BJ (cell line): Measurements from ENCODE around the gene ATXN1. TPM values are rescaled to one million over a fixed set of nuclear protein-coding genes. Genes with fewer than 3 reads are reported as not detected.

Experiments
- CTCF ChIA-PET: fragments of 350-600 bp; formaldehyde crosslinking; extraction: SDS; loops from one replicate; lab custom pipeline; 2021; ENCODE audit warnings: antibody characterized with exemption, inconsistent platforms; lab: Yijun Ruan, JAX
- POLR2A ChIA-PET: fragments of 300-600 bp; sonication (Branson Sonifier 250); formaldehyde crosslinking; extraction: SDS; loops from one replicate; lab custom pipeline; 2021; ENCODE audit warnings: antibody characterized with exemption; lab: Charles Lee
- DNase-seq: peaks from one replicate; pipeline ENCODE4 v3.0.0-alpha.2; 2011; ENCODE audit warnings: low read depth
- H3K27me3 ChIP-seq: 2 replicates; pipeline ENCODE4 v1.6.0; 2011; ENCODE audit warnings: low read length; ENCODE audit not compliant: control insufficient read depth, insufficient read depth
- H3K36me3 ChIP-seq: 2 replicates; pipeline ENCODE4 v1.5.1; 2011; ENCODE audit warnings: low read length; ENCODE audit not compliant: control insufficient read depth, insufficient read depth
- H3K4me3 ChIP-seq: 2 replicates; pipeline ENCODE4 v1.5.1; 2011; ENCODE audit warnings: low read depth, mild to moderate bottlenecking, control low read depth, low read length
- CTCF ChIP-seq: IDR thresholded peaks from 2 replicates; pipeline ENCODE4 v1.5.1; 2011; ENCODE audit warnings: low read depth, mild to moderate bottlenecking, control low read depth, inconsistent platforms, low read length, moderate library complexity; ENCODE audit not compliant: insufficient read depth
- polyA plus RNA-seq: library from polyadenylated mRNA; depleted of rRNA; stranded (reverse); fragments of >200 nt; gene quantifications from 2 replicates; pipeline ENCODE4 v1.2.3, GENCODE V29; 2011

ATXN1 gene
- polyA plus RNA-seq, 1 experiment = 60.2 TPM

GRCh38 chr6:16783509-16783908, 22.2 kb upstream of the ATXN1 start:
- Histone ChIP-seq H3K4me3 (no peak overlapping the region), H3K36me3 (no peaks in the 10 kb centered on the region), H3K27me3 (no peaks in the 10 kb centered on the region)
- no peak for TF ChIP-seq CTCF
- DNase-seq = no peak
- POLR2A ChIA-PET = no interaction called here
- CTCF ChIA-PET = interaction anchor here (0.9 to 1.5 kb wide), 3 partner anchors 9 to 17 kb away, joined by 3 to 4 read pairs (median 4); no protein-coding TSS in a partner anchor

- CTCF ChIA-PET = interaction anchor here (0.8 to 2.5 kb wide), 2 partner anchors 9 to 12 kb away, joined by 3 to 6 read pairs; no protein-coding TSS in a partner anchor
- no peak for DNase-seq
- no peak overlapping the region for H3K4me3 ChIP-seq
- H3K27me3 ChIP-seq = no peaks in the 10 kb centered on the region
- POLR2A ChIA-PET = no interaction called here
- no peaks in the 10 kb centered on the region for H3K36me3 ChIP-seq
- no peak for TF ChIP-seq CTCF
Observed at GRCh38 chr6:16782278-16782677, 21.0 kb upstream of the ATXN1 start.

- Histone ChIP-seq H3K4me3 (no peak overlapping the region), H3K27me3 (no peaks in the 10 kb centered on the region), H3K36me3 (no peaks in the 10 kb centered on the region)
- ChIA-PET CTCF (interaction anchor here (0.8 to 2.5 kb wide), 3 partner anchors 9 to 306 kb away, joined by 3 to 6 read pairs (median 3); no protein-coding TSS in a partner anchor), POLR2A (no interaction called here)
- no peak for DNase-seq
- no peak for TF ChIP-seq CTCF
Observed at GRCh38 chr6:16781348-16782169, 20.3 kb upstream of the ATXN1 start.

- ChIA-PET POLR2A (no interaction called here), CTCF (interaction anchor here (1.4 kb wide), 1 partner anchor 8 kb away, joined by 4 read pairs; no protein-coding TSS in a partner anchor)
- H3K27me3 ChIP-seq = no peaks in the 10 kb centered on the region
- no peak for TF ChIP-seq CTCF
- no peaks in the 10 kb centered on the region for H3K36me3 ChIP-seq
- no peak for DNase-seq
- H3K4me3 ChIP-seq = no peak overlapping the region
Observed at GRCh38 chr6:16778521-16778920, 17.3 kb upstream of the ATXN1 start.

- ChIA-PET CTCF (no interaction called here), POLR2A (no interaction called here)
- Histone ChIP-seq H3K4me3 (no peak overlapping the region), H3K27me3 (no peaks in the 10 kb centered on the region), H3K36me3 (no peaks in the 10 kb centered on the region)
- no peak for TF ChIP-seq CTCF
- no peak for DNase-seq
Observed at GRCh38 chr6:16777794-16778193, 16.5 kb upstream of the ATXN1 start.
